ENCODE data around the gene KCNMB4.
"Not testable (repeated sequence)": the region's sequence is repeated elsewhere in the genome, so short reads cannot be mapped to it uniquely, and the experiment has no call there.

Gene KCNMB4

DNA sequence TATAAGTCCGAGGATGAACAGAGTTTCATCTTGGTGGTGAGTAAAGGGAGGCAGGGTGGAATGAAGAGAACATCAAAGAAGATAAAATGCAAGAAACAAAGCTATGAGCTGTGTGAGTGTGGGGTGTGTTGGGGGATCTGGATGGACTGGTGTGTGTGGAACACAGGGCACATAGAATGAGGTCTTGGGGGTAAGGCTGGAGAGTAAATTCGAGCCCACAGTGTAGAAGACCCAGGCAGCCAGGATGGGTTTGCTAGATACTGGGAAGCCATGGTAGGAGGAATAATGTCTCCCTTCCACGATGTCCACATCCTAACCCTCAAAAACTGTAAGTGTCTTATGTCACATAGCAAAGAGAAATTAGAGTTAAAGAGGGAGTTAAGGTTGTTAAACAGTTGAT lies 6.8 kb downstream of the KCNMB4 start:
- DNase-seq (ENCODE audit: low spot score), result no peak
- TF ChIP-seq, protein P1, sequence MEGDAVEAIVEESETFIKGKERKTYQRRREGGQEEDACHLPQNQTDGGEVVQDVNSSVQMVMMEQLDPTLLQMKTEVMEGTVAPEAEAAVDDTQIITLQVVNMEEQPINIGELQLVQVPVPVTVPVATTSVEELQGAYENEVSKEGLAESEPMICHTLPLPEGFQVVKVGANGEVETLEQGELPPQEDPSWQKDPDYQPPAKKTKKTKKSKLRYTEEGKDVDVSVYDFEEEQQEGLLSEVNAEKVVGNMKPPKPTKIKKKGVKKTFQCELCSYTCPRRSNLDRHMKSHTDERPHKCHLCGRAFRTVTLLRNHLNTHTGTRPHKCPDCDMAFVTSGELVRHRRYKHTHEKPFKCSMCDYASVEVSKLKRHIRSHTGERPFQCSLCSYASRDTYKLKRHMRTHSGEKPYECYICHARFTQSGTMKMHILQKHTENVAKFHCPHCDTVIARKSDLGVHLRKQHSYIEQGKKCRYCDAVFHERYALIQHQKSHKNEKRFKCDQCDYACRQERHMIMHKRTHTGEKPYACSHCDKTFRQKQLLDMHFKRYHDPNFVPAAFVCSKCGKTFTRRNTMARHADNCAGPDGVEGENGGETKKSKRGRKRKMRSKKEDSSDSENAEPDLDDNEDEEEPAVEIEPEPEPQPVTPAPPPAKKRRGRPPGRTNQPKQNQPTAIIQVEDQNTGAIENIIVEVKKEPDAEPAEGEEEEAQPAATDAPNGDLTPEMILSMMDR (IDR thresholded peaks at IDR 0.05; ENCODE audit: extremely low read depth, missing control alignments), result no peak

- TF ChIP-seq, protein P1 (IDR thresholded peaks at IDR 0.05; ENCODE audit: extremely low read depth, missing control alignments), result no peak
- DNase-seq (ENCODE audit: low spot score), result no peak
These were observed 13.8 kb downstream of the KCNMB4 start for GRCh38 chr12:70379846-70380245.

- TF ChIP-seq, protein P1 (IDR thresholded peaks at IDR 0.05; ENCODE audit: extremely low read depth, missing control alignments), result no peak
- DNase-seq (ENCODE audit: low spot score), result no peak
These were observed 17.4 kb downstream of the KCNMB4 start for GRCh38 chr12:70383484-70383883.

- no peak for DNase-seq (ENCODE audit: low spot score)
- TF ChIP-seq, protein P1 (IDR thresholded peaks at IDR 0.05; ENCODE audit: extremely low read depth, missing control alignments), result no peak
These were observed 17.8 kb downstream of the KCNMB4 start for GRCh38 chr12:70383886-70384285.

GRCh38 chr12:70386771-70387170 lies 20.7 kb downstream of the KCNMB4 start:
- TF ChIP-seq, protein P1 (IDR thresholded peaks at IDR 0.05; ENCODE audit: extremely low read depth, missing control alignments), result no peak
- DNase-seq (ENCODE audit: low spot score), result no peak

DNA sequence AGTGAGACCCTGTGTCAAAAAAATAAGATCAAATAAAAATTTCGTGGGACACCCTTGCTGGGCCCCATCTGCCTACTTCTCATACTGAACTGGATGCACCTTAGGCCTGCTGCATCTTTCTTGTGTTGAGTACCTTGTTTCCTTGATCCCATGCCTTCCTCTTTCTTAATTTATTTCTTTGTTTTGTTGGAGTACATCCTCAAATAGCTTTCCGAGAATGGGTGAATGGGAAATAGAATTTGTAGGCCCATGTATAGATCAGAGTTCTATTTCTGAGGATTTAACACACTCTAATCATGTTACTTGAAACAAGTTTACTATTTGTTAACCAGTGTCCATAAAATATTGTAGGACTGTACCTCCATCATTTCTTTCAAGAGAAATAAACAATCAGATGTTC lies 23.6 kb downstream of the KCNMB4 start:
- TF ChIP-seq, protein P1 (IDR thresholded peaks at IDR 0.05; ENCODE audit: extremely low read depth, missing control alignments), result no peak
- no peak for DNase-seq (ENCODE audit: low spot score)

DNA sequence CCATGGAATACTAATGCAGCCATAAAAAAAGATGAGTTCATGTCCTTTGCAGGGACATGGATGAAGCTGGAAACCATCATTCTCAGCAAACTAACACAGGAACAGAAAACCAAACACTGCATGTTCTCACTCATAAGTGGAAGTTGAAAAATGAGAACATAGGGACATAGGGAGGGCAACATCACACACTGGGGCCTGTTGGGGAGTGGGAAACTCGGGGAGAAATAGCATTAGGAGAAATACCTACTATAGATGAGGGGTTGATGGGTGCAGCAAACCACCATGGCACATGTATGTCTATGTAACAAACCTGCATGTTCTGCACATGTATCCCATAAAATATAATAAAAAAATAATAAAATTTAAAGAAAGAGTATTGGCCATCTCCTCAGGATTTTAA lies 26.5 kb downstream of the KCNMB4 start:
- not testable (repeated sequence) for DNase-seq (ENCODE audit: low spot score)

DNA sequence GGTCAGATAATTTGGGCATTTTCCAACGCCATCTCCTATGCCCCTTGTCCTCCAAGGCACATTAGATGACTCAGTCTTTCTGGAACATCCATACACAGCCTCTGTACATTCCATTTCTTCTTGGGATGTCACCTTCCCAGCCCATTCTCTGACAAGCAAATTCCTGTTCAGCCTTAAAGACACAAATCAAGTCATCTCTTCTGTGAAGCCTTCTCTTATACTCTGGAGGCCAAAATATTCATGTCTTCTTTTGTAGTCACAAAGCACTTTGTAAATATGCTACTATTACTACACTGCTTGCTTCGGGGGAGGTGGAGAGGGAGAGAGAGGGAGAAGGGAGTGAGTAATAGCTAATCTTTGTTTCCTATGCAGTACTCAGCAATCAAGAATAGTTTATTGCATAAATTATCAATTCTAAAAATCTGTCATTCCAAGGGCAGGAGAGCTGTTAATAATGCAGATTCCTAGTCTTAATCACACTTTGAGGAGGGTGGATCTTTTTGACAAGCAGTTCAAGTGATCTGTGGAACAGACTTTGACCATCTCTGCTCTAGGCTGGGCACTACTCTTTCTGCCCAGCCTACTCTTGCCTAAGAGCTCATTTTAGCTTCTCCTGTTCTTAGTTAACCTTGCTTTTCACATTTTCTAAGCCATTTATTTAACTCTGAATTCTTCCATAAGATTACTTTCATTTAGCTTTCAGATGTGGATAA lies 27.9 kb downstream of the KCNMB4 start:
- DNase-seq (ENCODE audit: low spot score), result no peak
- TF ChIP-seq, protein P1 (IDR thresholded peaks at IDR 0.05; ENCODE audit: extremely low read depth, missing control alignments), result no peak
